Nephron progenitor cell (in vitro differentiated cells): ENCODE measurements around the gene PANK3.
"Not testable (repeated sequence)": the region's sequence is repeated elsewhere in the genome, so short reads cannot be mapped to it uniquely, and the experiment has no call there.

Experiments used
- DNase-seq: peaks from one replicate; pipeline ENCODE4 v3.0.0; 2021
- H3K27ac Mint-ChIP-seq: 2 replicates; pipeline ENCODE4 v1.8.0; 2021; ENCODE audit warnings: mild to moderate bottlenecking, moderate library complexity, mixed read lengths
- H3K27me3 Mint-ChIP-seq: 2 replicates; pipeline ENCODE4 v1.8.0; 2021; ENCODE audit warnings: mild to moderate bottlenecking, low read depth, mixed read lengths; ENCODE audit not compliant: poor library complexity
- H3K36me3 Mint-ChIP-seq: 2 replicates; pipeline ENCODE4 v1.8.0; 2021; ENCODE audit warnings: low read depth, mixed read lengths
- H3K4me1 Mint-ChIP-seq: 2 replicates; pipeline ENCODE4 v1.8.0; 2021; ENCODE audit warnings: mixed read lengths
- H3K4me3 Mint-ChIP-seq: 2 replicates; pipeline ENCODE4 v1.8.0; 2021; ENCODE audit warnings: mild to moderate bottlenecking, moderate library complexity, mixed read lengths
- H3K9me3 Mint-ChIP-seq: 2 replicates; pipeline ENCODE4 v1.8.0; 2021; ENCODE audit warnings: mild to moderate bottlenecking, moderate library complexity, mixed read lengths
- CTCF ChIP-seq: fragments of 200-600 bp; sonication (generic); IDR thresholded peaks from 2 replicates; pipeline ENCODE4 v1.5.0; 2021; ENCODE audit warnings: antibody characterized with exemption

The PANK3 gene

GRCh38 chr5:168575391-168576372, 3.5 kb downstream of the PANK3 start:
- DNase-seq = no peak
- Mint-ChIP-seq H3K4me1 (peaks cover 29% of the 10 kb centered on the region), H3K27me3 (no peaks in the 10 kb centered on the region), H3K36me3 (peaks cover 65% of the 10 kb centered on the region), H3K4me3 (peak overlapping the region; percentile 64), H3K9me3 (peaks cover 44% of the 10 kb centered on the region), H3K27ac (no peak overlapping the region)
- TF ChIP-seq CTCF = no peak

- Mint-ChIP-seq H3K4me1 (peaks cover 17% of the 10 kb centered on the region), H3K9me3 (peaks cover 52% of the 10 kb centered on the region), H3K36me3 (peaks cover 79% of the 10 kb centered on the region)
- H3K27ac Mint-ChIP-seq, DNase-seq, H3K4me3 Mint-ChIP-seq, H3K27me3 Mint-ChIP-seq: not testable (repeated sequence)
Observed at GRCh38 chr5:168574156-168574555, 5.0 kb downstream of the PANK3 start.

GRCh38 chr5:168573663-168574062, 5.5 kb downstream of the PANK3 start:
- H3K9me3 Mint-ChIP-seq = peaks cover 52% of the 10 kb centered on the region
- not testable (repeated sequence) for H3K27me3 Mint-ChIP-seq, H3K27ac Mint-ChIP-seq, DNase-seq, H3K4me3 Mint-ChIP-seq
- peaks cover 17% of the 10 kb centered on the region for H3K4me1 Mint-ChIP-seq
- peaks cover 81% of the 10 kb centered on the region for H3K36me3 Mint-ChIP-seq

- no peak for DNase-seq
- H3K4me3 Mint-ChIP-seq = no peak overlapping the region
- H3K9me3 Mint-ChIP-seq = peaks cover 42% of the 10 kb centered on the region
- H3K27ac Mint-ChIP-seq = no peak overlapping the region
- peaks cover 90% of the 10 kb centered on the region for H3K36me3 Mint-ChIP-seq
- H3K27me3 Mint-ChIP-seq = no peaks in the 10 kb centered on the region
- no peak for TF ChIP-seq CTCF
- peaks cover under 1% of the 10 kb centered on the region for H3K4me1 Mint-ChIP-seq
Observed at GRCh38 chr5:168570490-168571328, 8.5 kb downstream of the PANK3 start.

GRCh38 chr5:168568738-168569137, 10.4 kb downstream of the PANK3 start:
- Mint-ChIP-seq H3K4me1 (no peaks in the 10 kb centered on the region), H3K27ac (no peak overlapping the region), H3K36me3 (peaks cover 81% of the 10 kb centered on the region), H3K27me3 (no peaks in the 10 kb centered on the region), H3K4me3 (no peak overlapping the region), H3K9me3 (peaks cover 26% of the 10 kb centered on the region)
- no peak for DNase-seq
- TF ChIP-seq CTCF = no peak

GRCh38 chr5:168563959-168564358, 15.2 kb downstream of the PANK3 start:
- no peaks in the 10 kb centered on the region for H3K9me3 Mint-ChIP-seq

More at GRCh38 chr5:168563959-168564358, 15.2 kb downstream of the PANK3 start:
- Mint-ChIP-seq H3K4me3 (no peak overlapping the region), H3K27ac (peak overlapping the region; percentile 36), H3K36me3 (peaks cover 79% of the 10 kb centered on the region), H3K4me1 (no peaks in the 10 kb centered on the region), H3K27me3 (no peaks in the 10 kb centered on the region)
- no peak for TF ChIP-seq CTCF
- DNase-seq = no peak
